ENCODE results near the gene CCT3.
"Not testable (repeated sequence)": the region's sequence is repeated elsewhere in the genome, so short reads cannot be mapped to it uniquely, and the experiment has no call there.

The CCT3 gene

GRCh38 chr1:156376958-156377919 lies 39.1 kb upstream of the CCT3 start:
- no peaks in the 10 kb centered on the region for H3K9me3 ChIP-seq (ENCODE audit: control insufficient read depth, insufficient read depth, low read length)
- no peaks in the 10 kb centered on the region for H3K36me3 ChIP-seq (ENCODE audit: control insufficient read depth, insufficient read depth, low read length)
- H3K27me3 ChIP-seq (ENCODE audit: control insufficient read depth, insufficient read depth, low read length) = peaks cover 3% of the 10 kb centered on the region
- H3K9ac ChIP-seq (ENCODE audit: low read depth, low read length) = no peak overlapping the region
- peaks cover 3% of the 10 kb centered on the region for H3K4me1 ChIP-seq (ENCODE audit: control insufficient read depth, insufficient read depth, low read length)
- no peak overlapping the region for H3K4me3 ChIP-seq (ENCODE audit: low read depth, low read length)

GRCh38 chr1:156376146-156376545 lies 38.1 kb upstream of the CCT3 start:
- Histone ChIP-seq H3K4me1 (ENCODE audit: control insufficient read depth, insufficient read depth, low read length) (peaks cover 3% of the 10 kb centered on the region), H3K27me3 (ENCODE audit: control insufficient read depth, insufficient read depth, low read length) (peaks cover 4% of the 10 kb centered on the region), H3K4me3 (ENCODE audit: low read depth, low read length) (no peak overlapping the region), H3K36me3 (ENCODE audit: control insufficient read depth, insufficient read depth, low read length) (no peaks in the 10 kb centered on the region), H3K9me3 (ENCODE audit: control insufficient read depth, insufficient read depth, low read length) (no peaks in the 10 kb centered on the region), H3K9ac (ENCODE audit: low read depth, low read length) (no peak overlapping the region)

GRCh38 chr1:156373546-156373945 lies 35.5 kb upstream of the CCT3 start:
- Histone ChIP-seq H3K9ac (ENCODE audit: low read depth, low read length) (no peak overlapping the region), H3K27me3 (ENCODE audit: control insufficient read depth, insufficient read depth, low read length) (peaks cover 16% of the 10 kb centered on the region), H3K36me3 (ENCODE audit: control insufficient read depth, insufficient read depth, low read length) (no peaks in the 10 kb centered on the region), H3K9me3 (ENCODE audit: control insufficient read depth, insufficient read depth, low read length) (no peaks in the 10 kb centered on the region), H3K4me3 (ENCODE audit: low read depth, low read length) (no peak overlapping the region), H3K4me1 (ENCODE audit: control insufficient read depth, insufficient read depth, low read length) (no peaks in the 10 kb centered on the region)

- H3K9me3 ChIP-seq (ENCODE audit: control insufficient read depth, insufficient read depth, low read length) = no peaks in the 10 kb centered on the region
- no peaks in the 10 kb centered on the region for H3K4me1 ChIP-seq (ENCODE audit: control insufficient read depth, insufficient read depth, low read length)
- no peak overlapping the region for H3K9ac ChIP-seq (ENCODE audit: low read depth, low read length)
- H3K36me3 ChIP-seq (ENCODE audit: control insufficient read depth, insufficient read depth, low read length) = no peaks in the 10 kb centered on the region
- peaks cover 22% of the 10 kb centered on the region for H3K27me3 ChIP-seq (ENCODE audit: control insufficient read depth, insufficient read depth, low read length)
- no peak overlapping the region for H3K4me3 ChIP-seq (ENCODE audit: low read depth, low read length)
Measured at GRCh38 chr1:156372876-156373275, 34.8 kb upstream of the CCT3 start.

- Histone ChIP-seq H3K9me3 (ENCODE audit: control insufficient read depth, insufficient read depth, low read length) (no peaks in the 10 kb centered on the region), H3K27me3 (ENCODE audit: control insufficient read depth, insufficient read depth, low read length) (peaks cover 26% of the 10 kb centered on the region), H3K9ac (ENCODE audit: low read depth, low read length) (no peak overlapping the region), H3K4me1 (ENCODE audit: control insufficient read depth, insufficient read depth, low read length) (no peaks in the 10 kb centered on the region), H3K4me3 (ENCODE audit: low read depth, low read length) (no peak overlapping the region), H3K36me3 (ENCODE audit: control insufficient read depth, insufficient read depth, low read length) (no peaks in the 10 kb centered on the region)
Measured at GRCh38 chr1:156372265-156372586, 34.1 kb upstream of the CCT3 start.

GRCh38 chr1:156371553-156372264 lies 33.6 kb upstream of the CCT3 start:
- no peaks in the 10 kb centered on the region for H3K9me3 ChIP-seq (ENCODE audit: control insufficient read depth, insufficient read depth, low read length)
- H3K36me3 ChIP-seq (ENCODE audit: control insufficient read depth, insufficient read depth, low read length) = no peaks in the 10 kb centered on the region
- H3K27me3 ChIP-seq (ENCODE audit: control insufficient read depth, insufficient read depth, low read length) = peaks cover 26% of the 10 kb centered on the region
- no peak overlapping the region for H3K4me3 ChIP-seq (ENCODE audit: low read depth, low read length)
- H3K9ac ChIP-seq (ENCODE audit: low read depth, low read length) = no peak overlapping the region
- H3K4me1 ChIP-seq (ENCODE audit: control insufficient read depth, insufficient read depth, low read length) = no peaks in the 10 kb centered on the region

GRCh38 chr1:156369685-156370286 lies 31.7 kb upstream of the CCT3 start:
- H3K9ac ChIP-seq (ENCODE audit: low read depth, low read length); H3K36me3 ChIP-seq (ENCODE audit: control insufficient read depth, insufficient read depth, low read length); H3K9me3 ChIP-seq (ENCODE audit: control insufficient read depth, insufficient read depth, low read length); H3K4me1 ChIP-seq (ENCODE audit: control insufficient read depth, insufficient read depth, low read length): not testable (repeated sequence)
- H3K4me3 ChIP-seq (ENCODE audit: low read depth, low read length) = peak overlapping the region; percentile 59
- peaks cover 26% of the 10 kb centered on the region for H3K27me3 ChIP-seq (ENCODE audit: control insufficient read depth, insufficient read depth, low read length)

- peak within 1 kb of the TSS; percentile 37 for H3K9ac ChIP-seq (ENCODE audit: low read depth, low read length)
- no peaks in the 10 kb centered on the region for H3K4me1 ChIP-seq (ENCODE audit: control insufficient read depth, insufficient read depth, low read length)
- peak within 1 kb of the TSS; percentile 59 for H3K4me3 ChIP-seq (ENCODE audit: low read depth, low read length)
- no peaks in the 10 kb centered on the region for H3K36me3 ChIP-seq (ENCODE audit: control insufficient read depth, insufficient read depth, low read length)
- peaks cover 26% of the 10 kb centered on the region for H3K27me3 ChIP-seq (ENCODE audit: control insufficient read depth, insufficient read depth, low read length)
- no peaks in the 10 kb centered on the region for H3K9me3 ChIP-seq (ENCODE audit: control insufficient read depth, insufficient read depth, low read length)
Measured at GRCh38 chr1:156368889-156369684, 31.0 kb upstream of the CCT3 start, which contains the start of gene RHBG. Gene RHBG (plus strand): TSS chr1:156369211. CDS start chr1:156369250, 39 bp downstream.

- Histone ChIP-seq H3K36me3 (ENCODE audit: control insufficient read depth, insufficient read depth, low read length) (no peaks in the 10 kb centered on the region), H3K9ac (ENCODE audit: low read depth, low read length) (no peak overlapping the region), H3K9me3 (ENCODE audit: control insufficient read depth, insufficient read depth, low read length) (no peaks in the 10 kb centered on the region), H3K4me3 (ENCODE audit: low read depth, low read length) (no peak overlapping the region), H3K4me1 (ENCODE audit: control insufficient read depth, insufficient read depth, low read length) (no peaks in the 10 kb centered on the region), H3K27me3 (ENCODE audit: control insufficient read depth, insufficient read depth, low read length) (peaks cover 26% of the 10 kb centered on the region)
Measured at GRCh38 chr1:156368157-156368658, 30.1 kb upstream of the CCT3 start.

GRCh38 chr1:156367383-156368156 lies 29.5 kb upstream of the CCT3 start:
- no peaks in the 10 kb centered on the region for H3K4me1 ChIP-seq (ENCODE audit: control insufficient read depth, insufficient read depth, low read length)
- peaks cover 26% of the 10 kb centered on the region for H3K27me3 ChIP-seq (ENCODE audit: control insufficient read depth, insufficient read depth, low read length)
- no peak overlapping the region for H3K9ac ChIP-seq (ENCODE audit: low read depth, low read length)
- H3K9me3 ChIP-seq (ENCODE audit: control insufficient read depth, insufficient read depth, low read length) = no peaks in the 10 kb centered on the region
- H3K4me3 ChIP-seq (ENCODE audit: low read depth, low read length) = no peak overlapping the region
- no peaks in the 10 kb centered on the region for H3K36me3 ChIP-seq (ENCODE audit: control insufficient read depth, insufficient read depth, low read length)

Data from iPS-15b (cell line).